GDM1 (cell line): Measurements from ENCODE around the gene SEBOX.

Source experiments
- DNase-seq: peaks from one replicate; lab custom pipeline; 2025; lab: John Stamatoyannopoulos, UW

The SEBOX gene

DNA sequence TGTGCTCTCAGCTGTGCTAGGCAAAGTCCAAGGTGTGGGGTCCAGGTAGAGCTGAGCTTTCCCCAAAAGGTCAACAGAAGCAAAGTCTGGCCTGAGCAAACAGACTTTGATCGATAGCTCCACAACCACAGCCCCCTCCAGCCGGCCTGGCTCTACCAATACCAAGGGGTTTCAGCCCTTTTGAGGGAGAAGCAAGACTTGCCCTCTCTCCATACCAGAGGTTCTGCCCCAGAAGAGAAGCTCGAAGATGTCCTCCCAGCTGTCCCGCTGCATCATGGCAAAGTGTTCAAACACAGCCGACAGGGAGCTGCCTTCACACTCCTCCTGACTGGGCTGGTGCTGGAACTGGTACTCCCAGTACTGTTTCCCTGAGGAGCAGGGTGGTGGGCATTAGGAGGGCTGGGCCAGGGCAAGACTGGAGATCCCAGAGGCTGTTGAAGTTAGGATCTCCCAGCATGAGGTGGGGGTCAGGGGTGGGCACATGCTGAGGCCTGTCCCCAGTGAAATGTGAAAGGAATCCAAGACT is 3.4 kb upstream of the SEBOX start:
- no peak for DNase-seq

DNA sequence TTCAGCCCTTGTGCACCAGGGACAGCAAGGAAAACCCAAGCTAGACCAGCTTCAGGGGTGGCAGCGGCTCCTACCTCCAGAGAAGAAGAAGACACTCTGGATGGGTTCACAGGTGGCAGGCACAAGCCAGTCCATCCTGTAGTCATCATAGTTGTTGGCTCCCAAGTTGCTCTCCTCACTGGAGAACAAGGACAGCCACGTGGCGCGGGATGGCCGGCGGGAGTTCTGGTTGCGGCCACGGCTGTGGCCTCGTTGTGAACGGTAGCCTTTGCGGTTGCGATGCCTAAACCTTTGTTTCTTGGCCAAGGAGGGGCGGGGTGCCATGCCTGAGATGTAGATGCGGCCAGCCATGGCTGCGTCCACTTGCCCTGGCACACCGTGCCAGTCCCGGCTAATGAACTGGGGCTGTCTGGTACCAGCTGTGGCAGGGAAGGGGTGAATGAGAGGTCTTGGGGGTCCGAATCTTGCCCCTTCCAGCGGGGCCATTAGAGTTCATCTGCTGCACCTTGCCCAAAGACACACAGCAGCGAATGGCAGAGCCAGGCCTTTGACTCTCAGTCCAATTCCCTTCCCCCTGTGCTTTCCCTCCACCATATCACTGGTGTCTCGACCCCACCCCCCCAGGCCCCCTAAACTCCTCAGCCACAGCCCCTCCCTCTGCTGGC is 2.8 kb upstream of the SEBOX start:
- DNase-seq: no peak

DNA sequence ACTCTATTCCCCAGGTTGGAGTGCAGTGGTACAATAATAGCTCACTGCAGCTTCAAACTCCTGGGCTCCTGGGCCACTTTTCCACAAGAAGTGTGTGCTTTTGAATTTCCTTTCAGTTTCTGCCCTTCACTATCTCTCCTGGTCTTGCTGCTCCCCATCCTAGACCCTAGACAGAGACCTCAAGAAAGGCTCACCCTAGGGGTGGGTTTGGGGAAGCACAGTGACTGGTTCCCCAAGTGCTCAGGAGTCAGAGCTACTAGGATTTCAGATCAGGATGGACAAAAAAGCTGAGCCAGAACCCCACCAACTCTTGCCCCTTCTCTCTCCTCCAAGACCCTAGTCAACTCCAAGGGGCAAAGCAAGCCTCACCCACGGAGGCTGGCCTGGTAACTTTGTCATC is 1.6 kb upstream of the SEBOX start:
- no peak for DNase-seq

DNA sequence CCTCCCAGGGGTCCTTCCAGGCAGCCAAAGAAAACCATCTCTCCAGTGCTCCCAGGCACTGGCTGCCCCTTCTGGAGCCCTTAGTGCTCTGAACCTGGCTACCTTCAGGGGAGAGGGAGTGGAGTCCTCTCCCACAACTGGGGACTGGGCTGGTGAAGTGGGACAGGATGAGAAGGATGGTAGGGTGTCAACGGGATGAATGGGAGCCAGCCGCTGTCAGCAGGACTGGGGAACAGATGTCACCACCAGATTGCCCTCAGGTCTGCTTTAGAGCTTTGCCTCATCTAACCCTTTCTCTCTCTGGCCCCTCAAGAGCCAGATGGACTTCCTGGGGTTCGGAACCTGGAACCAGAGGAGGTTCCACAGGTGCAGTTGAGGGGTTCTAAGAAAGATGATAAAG is 488 bp upstream of the SEBOX start:
- DNase-seq: no peak

DNA sequence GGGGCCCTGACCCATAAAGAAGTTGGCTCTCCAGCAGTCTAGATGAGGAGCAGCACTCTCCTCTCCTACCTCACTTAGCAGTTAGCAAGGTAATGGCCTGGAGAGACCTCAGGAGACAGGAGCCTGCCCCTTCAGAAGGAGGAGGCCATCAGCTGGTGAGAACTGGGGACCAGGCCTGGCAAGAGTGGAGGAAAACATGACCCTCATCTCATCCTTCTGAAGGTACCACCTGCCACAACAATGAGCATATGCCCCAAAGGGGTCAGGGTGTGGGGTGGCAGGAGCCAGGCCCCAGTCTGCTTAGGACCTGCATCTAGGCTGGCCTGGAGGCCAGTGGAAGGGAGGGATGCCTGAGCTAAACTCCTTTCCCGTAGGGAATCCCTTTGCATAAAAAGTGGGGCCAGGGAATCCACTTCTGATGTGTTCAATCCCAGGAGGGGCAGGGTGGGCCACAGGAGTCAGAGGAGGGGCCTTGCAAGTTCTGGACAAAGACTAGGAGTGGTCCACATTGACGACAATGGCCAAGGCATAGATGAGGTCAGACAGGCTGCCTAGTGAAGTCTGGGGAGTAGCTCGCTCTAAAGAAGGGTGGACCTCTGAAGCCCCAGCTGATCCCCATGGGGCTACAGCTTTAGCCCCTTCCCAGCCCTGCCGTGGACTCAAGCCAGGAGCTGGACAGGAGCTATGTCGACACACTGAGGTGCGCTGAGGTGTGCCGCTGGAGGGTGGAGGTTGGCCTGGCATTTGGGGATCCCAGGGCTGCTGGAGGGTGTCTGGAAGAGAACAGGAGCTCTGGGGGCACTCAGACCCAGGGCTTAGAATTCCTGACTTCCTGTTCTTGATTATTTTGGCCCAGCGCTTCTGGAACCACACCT is 986 bp downstream of the SEBOX start:
- DNase-seq: no peak

DNA sequence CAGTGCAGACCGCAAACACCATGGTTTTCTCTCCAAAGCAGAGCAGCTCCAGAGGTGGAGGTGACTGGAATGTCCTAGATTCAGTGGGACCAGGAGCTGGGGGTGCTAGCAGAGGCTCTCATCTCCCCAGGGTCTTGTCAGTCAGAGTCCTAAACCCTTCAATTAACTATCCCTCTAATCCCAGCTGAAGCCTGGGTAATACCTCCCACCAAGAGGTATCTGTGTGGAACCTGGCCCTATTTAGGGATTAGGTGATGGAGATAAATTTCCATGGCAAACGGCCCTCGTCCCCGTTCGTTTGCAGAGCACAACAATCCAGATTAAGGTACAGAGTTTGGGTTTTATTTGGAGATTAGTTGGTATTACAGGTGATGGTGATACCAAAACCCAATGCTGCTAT is 1.8 kb downstream of the SEBOX start:
- DNase-seq: no peak

DNA sequence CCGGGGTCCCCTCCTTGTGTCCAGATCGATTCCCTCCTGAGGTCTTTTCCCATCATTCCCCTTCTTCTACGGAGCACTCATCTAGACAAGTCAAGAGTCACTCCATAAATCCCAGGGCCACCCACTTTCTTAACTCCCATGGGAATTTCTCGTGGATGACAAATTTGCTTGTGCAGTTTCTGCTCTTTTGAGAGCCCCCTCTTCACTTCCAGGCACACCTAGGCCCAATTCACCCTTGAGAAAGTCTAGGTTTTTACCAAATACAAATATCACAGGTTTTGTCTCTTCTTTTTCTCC is 7.2 kb downstream of the SEBOX start:
- DNase-seq: no peak

DNA sequence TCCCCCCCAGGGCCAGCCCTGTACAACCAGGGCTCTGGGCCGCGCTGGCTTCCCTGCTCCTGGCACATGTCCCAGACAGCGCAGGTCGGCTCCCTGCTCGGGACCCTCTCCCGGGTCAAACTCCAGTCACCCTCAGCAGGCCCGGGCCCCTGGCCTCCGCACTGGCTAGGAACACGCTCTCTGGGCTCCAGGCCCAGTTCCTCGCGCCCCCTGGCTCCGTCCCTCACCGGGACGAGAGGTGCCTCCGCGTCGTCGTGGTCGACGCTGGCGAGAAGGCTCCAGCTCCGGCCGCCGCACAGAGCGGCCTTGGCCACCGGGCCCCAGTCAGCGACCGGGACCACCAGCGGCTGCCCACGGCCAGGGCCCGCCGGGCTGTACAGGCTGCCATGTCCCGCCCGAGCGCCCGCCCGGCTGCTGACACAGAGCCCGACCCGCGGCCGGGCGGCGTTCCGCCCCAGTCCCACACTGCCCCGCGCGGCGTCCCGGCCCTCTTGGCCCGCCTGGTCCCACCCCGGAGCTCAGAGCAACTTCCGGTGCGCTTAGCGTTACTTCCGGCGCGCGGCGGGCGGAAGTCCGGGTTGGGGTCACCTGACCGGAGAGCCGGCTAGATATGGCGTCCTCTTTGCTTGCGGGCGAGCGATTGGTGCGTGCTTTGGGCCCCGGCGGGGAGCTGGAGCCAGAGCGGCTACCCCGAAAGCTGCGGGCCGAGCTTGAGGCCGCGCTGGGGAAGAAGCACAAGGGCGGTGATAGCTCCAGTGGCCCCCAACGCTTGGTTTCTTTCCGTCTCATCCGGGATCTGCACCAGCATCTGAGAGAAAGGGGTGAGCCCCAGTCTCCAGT is 7.7 kb downstream of the SEBOX start, which contains the start of gene POLDIP2:
TSS of gene POLDIP2 (minus strand) at position 467 of the 840 bp plus-strand sequence. CDS start at position 388, 79 bp downstream.
- DNase-seq: peak; percentile 91

DNA sequence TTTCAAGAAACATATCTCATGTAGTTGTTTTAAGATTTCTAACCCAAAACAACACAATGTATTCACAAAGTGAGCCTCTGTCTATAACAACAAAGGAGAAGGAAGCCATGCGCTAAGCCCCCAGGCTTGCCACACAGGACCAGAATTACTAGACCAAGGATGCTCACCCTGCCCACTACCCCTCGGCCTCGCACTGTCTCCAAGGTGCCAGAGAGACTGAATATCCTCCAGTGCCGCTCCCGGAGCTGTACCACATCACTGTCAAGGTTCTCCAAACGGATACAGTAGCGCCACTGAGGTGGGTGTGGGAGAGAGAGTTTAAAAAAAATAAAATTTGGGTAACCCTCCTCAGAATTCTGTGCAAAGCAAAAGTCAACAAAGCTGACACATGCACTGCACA is 14.7 kb downstream of the SEBOX start:
- DNase-seq: no peak

DNA sequence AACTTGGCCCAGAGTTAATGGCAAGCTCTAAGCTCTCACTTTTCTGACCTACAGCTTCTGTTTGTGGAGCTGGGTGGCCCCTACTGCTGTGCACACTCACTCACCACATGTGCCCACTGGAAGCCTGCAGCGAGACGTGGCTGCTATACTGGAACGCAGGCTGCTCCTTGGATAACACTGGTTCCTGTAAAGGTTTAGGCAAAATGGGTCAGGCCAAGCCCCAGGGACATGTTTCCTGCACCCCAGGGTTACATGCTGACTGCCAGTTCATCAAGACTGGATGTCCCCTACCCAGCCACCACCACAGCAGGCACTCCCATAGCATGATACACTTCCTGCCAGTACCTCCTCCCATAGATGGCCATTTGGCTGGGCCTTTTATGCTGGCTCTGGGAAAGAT is 16.0 kb downstream of the SEBOX start:
- DNase-seq: no peak

DNA sequence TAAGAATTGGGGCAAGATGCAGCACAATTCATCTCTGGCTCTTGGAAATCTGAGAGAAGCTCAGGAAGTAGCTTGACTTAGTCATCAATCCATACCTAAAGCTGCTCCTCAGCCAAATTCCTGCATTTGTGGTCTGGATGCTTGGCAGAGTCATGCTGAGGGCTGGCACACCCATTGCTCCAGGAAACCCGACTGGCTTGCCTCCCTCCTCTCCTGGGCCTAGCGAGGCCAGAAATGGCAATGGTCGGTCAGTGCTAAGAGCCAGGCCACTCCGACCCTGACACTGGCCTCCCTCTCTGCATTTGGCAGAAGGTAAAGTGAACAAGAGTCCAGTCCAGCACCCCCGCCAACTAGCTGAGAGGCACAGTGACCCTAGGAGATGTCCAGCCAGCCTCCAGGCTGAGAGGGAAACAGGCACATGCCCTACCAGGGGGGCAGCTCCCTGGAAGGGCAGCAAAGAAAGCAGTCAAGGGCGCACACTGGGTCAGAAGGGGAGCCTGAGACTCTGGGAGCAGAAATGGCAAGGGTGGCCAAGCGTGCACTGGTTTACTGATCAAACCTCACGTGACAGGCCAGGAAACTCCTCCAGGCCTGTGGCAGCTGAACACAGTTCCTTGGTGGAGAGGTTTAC is 17.6 kb downstream of the SEBOX start:
- no peak for DNase-seq

DNA sequence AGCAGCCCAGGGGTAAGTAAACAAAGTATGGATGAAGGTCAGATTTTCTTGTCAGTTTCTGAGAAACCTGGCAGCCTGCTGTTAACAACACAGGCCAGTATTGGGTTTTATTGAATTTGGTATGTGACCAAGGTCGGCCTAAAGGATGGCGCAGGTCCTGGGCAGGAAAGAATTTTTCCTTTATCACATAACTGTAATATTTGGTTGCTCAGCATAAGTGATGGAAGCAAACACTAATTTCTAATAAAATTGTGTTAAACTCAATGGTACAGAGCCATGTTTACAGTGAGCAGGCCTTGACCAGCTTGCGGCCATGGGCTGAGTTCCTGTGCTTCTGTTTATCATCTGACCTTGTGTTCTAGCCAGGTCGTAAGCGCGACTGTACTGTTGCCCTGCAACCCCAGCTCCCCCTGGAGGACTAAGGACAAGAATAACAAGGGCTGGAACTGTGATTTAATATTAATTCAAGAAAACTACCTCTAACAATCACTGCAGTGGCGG is 18.2 kb downstream of the SEBOX start:
- DNase-seq: no peak

DNA sequence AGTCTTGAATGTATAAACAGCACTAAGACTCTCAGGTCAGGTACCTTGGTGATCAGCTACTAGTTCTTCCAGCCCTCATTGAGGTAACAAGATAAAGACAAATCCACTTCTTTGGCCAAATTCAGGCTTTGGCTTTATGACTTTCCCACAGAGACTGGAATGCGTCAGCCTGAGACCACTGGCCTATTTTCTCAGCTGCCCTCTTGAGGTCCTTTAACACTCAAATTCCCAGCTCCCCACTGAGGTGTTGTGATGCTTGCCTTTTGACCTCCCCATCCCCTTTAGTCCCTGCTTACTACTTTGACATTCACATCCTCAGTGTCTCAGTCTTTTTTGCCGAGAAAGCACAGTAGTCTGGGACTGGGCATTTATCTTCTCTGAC is 18.8 kb downstream of the SEBOX start:
- no peak for DNase-seq

DNA sequence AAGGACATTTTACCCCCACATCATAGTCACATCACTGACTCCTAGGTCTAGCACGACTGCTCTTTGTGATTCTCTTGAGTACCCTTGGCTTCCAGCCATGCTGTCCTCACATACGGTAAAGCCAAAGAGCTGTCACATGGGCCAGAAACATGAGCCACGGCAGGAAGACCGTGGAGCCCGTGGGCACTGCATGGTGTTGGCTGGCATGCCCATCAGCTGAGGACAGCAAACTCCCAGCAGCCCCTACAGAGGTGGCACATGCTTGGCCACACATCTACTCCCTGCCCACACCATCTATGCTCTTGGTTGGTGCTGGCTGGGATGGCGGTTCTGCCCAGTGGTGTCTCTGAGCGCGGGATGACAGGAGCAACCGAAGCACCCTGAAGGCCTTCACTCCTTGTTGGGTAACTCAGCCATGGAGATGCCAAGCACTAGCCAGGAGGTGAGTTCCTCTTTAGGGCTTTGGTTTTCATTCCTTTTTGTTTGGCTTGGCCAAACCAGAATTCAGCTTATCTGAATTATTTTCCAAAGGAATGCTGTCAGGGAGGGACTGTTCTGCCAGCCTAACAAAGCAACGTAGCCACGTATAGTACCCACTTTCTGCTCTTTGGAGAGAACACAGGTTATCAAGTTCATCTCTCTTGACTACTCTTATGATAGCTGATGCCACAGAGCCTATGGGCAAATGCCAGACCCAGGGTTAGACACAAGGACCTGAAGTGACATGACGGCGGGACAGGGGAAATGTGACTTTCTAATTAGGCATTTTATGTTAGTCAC is 19.4 kb downstream of the SEBOX start:
- DNase-seq: no peak

DNA sequence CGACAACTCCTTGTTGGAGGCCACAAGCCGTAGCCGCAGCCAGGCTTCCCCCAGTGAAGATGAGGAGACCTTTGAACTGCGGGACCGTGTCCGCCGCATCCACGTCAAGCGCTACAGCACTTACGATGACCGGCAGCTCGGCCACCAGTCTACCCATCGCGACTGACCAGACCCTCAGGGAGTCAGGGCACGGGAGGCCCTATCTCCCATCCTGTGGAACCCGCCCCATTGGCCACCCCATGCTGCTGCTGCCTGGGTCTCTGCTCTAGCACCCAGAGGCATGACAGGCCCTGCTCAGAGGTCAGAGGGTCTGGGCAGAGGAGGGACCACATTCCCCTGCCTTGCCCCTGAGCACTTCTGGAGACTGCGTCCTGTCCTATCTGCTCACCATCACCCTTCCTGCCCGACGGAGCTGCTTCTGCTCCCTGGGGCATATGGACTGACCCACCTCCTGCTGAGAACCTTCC is 20.5 kb downstream of the SEBOX start:
- no peak for DNase-seq

DNA sequence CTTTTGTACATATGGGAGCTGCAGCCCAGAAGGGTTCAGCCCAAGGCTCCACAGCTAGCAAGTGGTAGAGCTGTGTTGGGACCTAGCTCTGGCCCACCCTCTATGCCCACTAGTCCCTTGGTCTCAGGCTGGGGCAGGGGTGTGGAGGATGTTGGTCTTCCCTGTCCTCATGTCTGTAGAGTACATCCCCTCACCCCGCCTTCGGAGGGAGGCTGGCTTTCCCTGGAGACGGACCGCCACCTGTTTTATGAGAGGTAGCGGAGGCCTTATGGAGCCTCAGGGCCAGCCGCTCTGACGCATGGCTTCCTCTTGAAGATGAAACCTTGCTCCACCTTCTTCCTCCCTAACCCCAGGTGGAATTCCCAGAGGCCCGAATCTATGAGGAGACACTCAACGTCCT is 21.0 kb downstream of the SEBOX start:
- DNase-seq: no peak

DNA sequence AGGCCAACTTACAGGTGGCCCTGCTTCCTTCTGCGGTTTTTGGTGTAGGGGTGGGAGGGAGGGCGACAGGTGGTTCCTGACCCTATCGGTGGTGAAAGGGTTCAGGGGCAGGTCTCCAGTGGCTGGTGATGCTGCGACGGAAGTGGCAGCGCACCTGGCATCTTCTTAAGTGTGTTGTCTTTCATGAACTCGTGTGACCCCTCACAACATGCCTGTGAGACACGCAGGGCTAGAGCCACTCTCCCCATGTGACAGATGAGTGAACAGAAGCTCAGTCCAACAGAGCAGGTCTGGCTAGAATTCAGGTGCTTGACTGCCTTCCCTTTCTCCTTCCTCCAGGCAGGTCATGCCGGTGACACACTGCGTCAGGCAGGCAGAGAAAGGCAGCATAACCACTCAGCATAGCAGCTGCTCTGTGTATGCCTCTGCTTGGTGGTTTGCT is 21.5 kb downstream of the SEBOX start:
- no peak for DNase-seq

DNA sequence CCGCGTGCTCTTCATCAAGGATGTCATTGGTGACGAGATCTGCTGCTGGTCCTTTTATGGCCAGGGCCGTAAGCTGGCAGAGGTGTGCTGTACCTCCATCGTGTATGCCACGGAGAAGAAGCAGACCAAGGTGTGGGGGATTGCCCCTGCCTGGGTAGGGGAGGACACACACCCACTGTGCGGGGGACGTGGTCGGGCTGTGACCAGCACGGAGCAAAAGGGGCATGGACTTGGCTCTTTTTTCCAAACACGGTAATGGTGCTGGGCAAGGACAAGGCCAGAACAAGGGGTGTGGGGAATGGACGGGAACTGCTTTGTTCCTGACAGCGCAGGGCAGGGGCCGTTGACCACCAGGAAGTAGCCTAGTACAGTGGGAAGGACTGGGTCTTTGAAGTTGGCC is 22.7 kb downstream of the SEBOX start:
- DNase-seq: no peak

DNA sequence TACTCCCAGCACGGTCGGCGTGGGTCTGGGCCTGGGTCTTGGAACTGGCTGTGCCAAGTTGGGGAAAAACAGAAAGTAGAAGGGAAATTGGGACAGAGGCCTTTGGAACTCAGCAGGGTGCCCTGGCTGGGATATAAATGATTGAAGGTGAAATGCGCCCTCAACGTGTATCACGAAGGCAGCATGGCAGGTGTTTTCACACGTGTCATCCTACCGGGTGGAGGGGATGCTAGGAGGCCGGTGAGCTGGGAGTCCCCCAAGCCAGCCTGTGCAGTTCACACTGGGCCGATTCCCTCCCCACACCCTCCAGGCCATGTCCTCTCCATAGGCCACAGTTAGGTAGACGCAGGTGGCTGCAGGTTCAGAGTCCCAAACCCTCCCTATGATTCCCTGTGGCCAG is 23.5 kb downstream of the SEBOX start:
- DNase-seq: no peak

DNA sequence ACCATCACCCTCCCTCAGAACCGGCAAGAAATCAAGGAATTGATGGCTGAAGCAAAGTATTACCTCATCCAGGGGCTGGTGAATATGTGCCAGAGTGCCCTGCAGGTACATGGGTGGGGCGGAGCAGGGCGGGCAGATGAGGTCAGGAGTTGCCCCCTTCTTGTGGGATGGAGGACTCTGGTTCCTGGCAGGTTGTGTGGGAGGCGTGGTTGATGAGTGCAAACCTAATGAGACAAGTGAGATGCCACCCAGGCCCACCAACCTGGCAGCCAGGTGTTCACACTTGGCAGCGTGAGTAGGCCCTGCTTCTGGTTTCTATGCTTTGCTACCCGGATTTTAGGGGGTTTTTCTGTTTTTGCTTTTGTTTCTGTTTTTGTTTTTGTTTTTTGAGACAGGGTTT is 24.6 kb downstream of the SEBOX start:
- no peak for DNase-seq

DNA sequence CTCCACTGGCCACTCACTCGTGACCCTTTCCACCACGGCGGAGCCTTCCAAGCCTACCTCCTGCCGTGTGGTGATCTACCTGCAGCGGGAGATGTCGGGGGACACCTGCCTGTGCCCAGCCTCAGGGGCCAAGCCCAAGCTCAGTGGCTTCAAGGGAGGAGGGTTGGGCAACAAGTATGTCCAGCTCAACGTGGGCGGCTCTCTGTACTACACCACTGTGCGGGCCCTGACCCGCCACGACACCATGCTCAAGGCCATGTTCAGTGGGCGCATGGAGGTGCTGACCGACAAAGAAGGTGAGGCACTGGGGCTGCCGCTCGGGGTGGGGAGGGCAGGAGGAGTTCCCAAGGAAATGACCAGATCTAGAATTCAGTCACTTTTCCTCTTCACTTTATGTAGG is 25.6 kb downstream of the SEBOX start:
- no peak for DNase-seq
